Mesenchymal stem cell (in vitro differentiated cells and primary cell): ENCODE data around the gene NUDT9.

Experiments
- DNase-seq: peaks from one replicate; pipeline ENCODE4 v3.0.0-alpha.2; 2013
- H2AFZ ChIP-seq: one replicate; pipeline ENCODE4 v1.6.1; 2013; ENCODE audit warnings: low read depth, mild to moderate bottlenecking, control low read depth, inconsistent platforms, low read length, moderate library complexity
- H2AK5ac ChIP-seq: 2 replicates; pipeline ENCODE4 v1.6.1; 2013; ENCODE audit warnings: low read length, moderate library complexity, mild to moderate bottlenecking, inconsistent platforms; ENCODE audit not compliant: severe bottlenecking
- H2BK120ac ChIP-seq: one replicate; pipeline ENCODE4 v1.6.1; 2013; ENCODE audit warnings: low read depth, mild to moderate bottlenecking, inconsistent platforms, low read length, moderate library complexity
- H2BK12ac ChIP-seq, 2 experiments: one replicate each; pipeline ENCODE4 v1.6.1; 2013; ENCODE audit warnings: inconsistent platforms in 2 of 2, low read length in 2 of 2, mild to moderate bottlenecking in 2 of 2, moderate library complexity in 2 of 2, control low read depth in 1 of 2
- H2BK15ac ChIP-seq: one replicate; pipeline ENCODE4 v1.6.1; 2013; ENCODE audit warnings: mild to moderate bottlenecking, low read depth, inconsistent platforms; ENCODE audit not compliant: poor library complexity, severe bottlenecking
- H2BK5ac ChIP-seq: 2 replicates; pipeline ENCODE4 v1.6.1; 2013; ENCODE audit warnings: low read depth, mild to moderate bottlenecking, low read length, control low read depth, inconsistent platforms; ENCODE audit not compliant: poor library complexity, severe bottlenecking
- H3K14ac ChIP-seq, 2 experiments: one replicate each; pipeline ENCODE4 v1.6.1; 2013; ENCODE audit warnings: inconsistent platforms in 2 of 2, low read length in 2 of 2, control low read depth in 1 of 2, mild to moderate bottlenecking in 1 of 2, moderate library complexity in 1 of 2
- H3K18ac ChIP-seq, 2 experiments: one replicate each; pipeline ENCODE4 v1.6.1; 2013; ENCODE audit warnings: inconsistent platforms in 2 of 2, low read length in 2 of 2, control low read depth in 1 of 2, low read depth in 1 of 2, mild to moderate bottlenecking in 1 of 2
- H3K23ac ChIP-seq, 2 experiments: one replicate each; pipeline ENCODE4 v1.6.1; 2013; ENCODE audit warnings: inconsistent platforms in 2 of 2, low read length in 2 of 2, mild to moderate bottlenecking in 2 of 2, moderate library complexity in 2 of 2, control low read depth in 1 of 2
- H3K27ac ChIP-seq: 2 replicates; pipeline ENCODE4 v1.5.1; 2013; ENCODE audit warnings: mild to moderate bottlenecking, moderate library complexity, low read length, control low read depth, inconsistent platforms; ENCODE audit not compliant: poor library complexity, severe bottlenecking
- H3K27me3 ChIP-seq, 2 experiments: 2 replicates each; pipeline versions ENCODE4 v1.6.1 to v1.7.0; 2013; ENCODE audit warnings: low read length in 2 of 2, mild to moderate bottlenecking in 2 of 2, moderate library complexity in 2 of 2, control low read depth in 1 of 2, inconsistent platforms in 1 of 2; ENCODE audit not compliant: control insufficient read depth in 1 of 2, insufficient read depth in 1 of 2
- H3K36me3 ChIP-seq, 2 experiments: 2 replicates each; pipeline versions ENCODE4 v1.6.1 to v1.7.0; 2013; ENCODE audit warnings: low read length in 2 of 2, control low read depth in 1 of 2, inconsistent platforms in 1 of 2, low read depth in 1 of 2, mild to moderate bottlenecking in 1 of 2; ENCODE audit not compliant: insufficient read depth in 2 of 2, control insufficient read depth in 1 of 2
- H3K4ac ChIP-seq, 2 experiments: one replicate each; pipeline ENCODE4 v1.6.1; 2013; ENCODE audit warnings: inconsistent platforms in 2 of 2, low read length in 2 of 2, mild to moderate bottlenecking in 2 of 2, moderate library complexity in 2 of 2, control low read depth in 1 of 2, low read depth in 1 of 2
- H3K4me1 ChIP-seq: 2 replicates; pipeline ENCODE4 v1.6.1; 2013; ENCODE audit warnings: low read depth, low read length, control low read depth; ENCODE audit not compliant: control insufficient read depth, insufficient read depth
- H3K4me2 ChIP-seq: 2 replicates; pipeline ENCODE4 v1.6.1; 2013; ENCODE audit warnings: low read length, mild to moderate bottlenecking, inconsistent platforms; ENCODE audit not compliant: poor library complexity, severe bottlenecking
- H3K4me3 ChIP-seq, 2 experiments: 2 replicates each; pipeline versions ENCODE4 v1.5.1 to v1.7.0; 2013; ENCODE audit warnings: low read length in 2 of 2, mild to moderate bottlenecking in 2 of 2, control low read depth in 1 of 2, low read depth in 1 of 2; ENCODE audit not compliant: insufficient read depth in 1 of 2
- H3K79me1 ChIP-seq: replicated peaks from 2 replicates; pipeline ENCODE4 v1.6.1; 2013; ENCODE audit warnings: mild to moderate bottlenecking, control low read depth, low read length, inconsistent platforms; ENCODE audit not compliant: poor library complexity, severe bottlenecking
- H3K9ac ChIP-seq: 2 replicates; pipeline ENCODE4 v1.7.0; 2013; ENCODE audit warnings: mild to moderate bottlenecking, low read length, moderate library complexity
- H3K9me3 ChIP-seq: 2 replicates; pipeline ENCODE4 v1.7.0; 2013; ENCODE audit warnings: mild to moderate bottlenecking, low read length; ENCODE audit not compliant: control insufficient read depth
- H4K8ac ChIP-seq: one replicate; pipeline ENCODE4 v1.6.1; 2013; ENCODE audit warnings: inconsistent platforms, mild to moderate bottlenecking, low read length, moderate library complexity
- H4K91ac ChIP-seq: one replicate; pipeline ENCODE4 v1.6.1; 2013; ENCODE audit warnings: mild to moderate bottlenecking, low read length, inconsistent platforms
- WGBS: methylation state at CpG from one replicate; pipeline ENCODE4 v1.1.7; 2013; ENCODE audit warnings: mixed read lengths; 5-methylcytosine and 5-hydroxymethylcytosine counted together

NUDT9 gene

GRCh38 chr4:87498446-87498900 is 76.1 kb downstream of the NUDT9 start:
- Histone ChIP-seq H2AFZ (no peak overlapping the region), H3K27me3 (no peaks in the 10 kb centered on the region), H3K79me1 (no peaks in the 10 kb centered on the region), H3K36me3 (no peaks in the 10 kb centered on the region), H3K4me1 (no peaks in the 10 kb centered on the region), H2BK12ac (no peak overlapping the region), H3K14ac (no peak overlapping the region), H3K27ac (no peak overlapping the region), H2BK5ac (no peak overlapping the region), H2BK120ac (no peak overlapping the region), H2AK5ac (no peak overlapping the region), H3K18ac (no peak overlapping the region), H3K4ac (no peak overlapping the region), H3K23ac (no peak overlapping the region), H3K4me3 (peak overlapping the region in 1 of 2 experiments; percentile 69), H4K8ac (no peak overlapping the region), H3K9me3 (no peaks in the 10 kb centered on the region), H3K9ac (peak overlapping the region; percentile 71), H2BK15ac (no peak overlapping the region), H3K4me2 (no peak overlapping the region), H4K91ac (no peak overlapping the region)
- WGBS = 42% methylated on average over 5 of the region's 5 CpGs
- peak; percentile 45 for DNase-seq

- H2AFZ ChIP-seq = no peak overlapping the region
- no peaks in the 10 kb centered on the region for H3K27me3 ChIP-seq
- no peak overlapping the region for H2AK5ac ChIP-seq
- H3K4ac ChIP-seq = no peak overlapping the region
- H3K27ac ChIP-seq = no peak overlapping the region
- no peak overlapping the region for H4K8ac ChIP-seq
- no peak overlapping the region for H3K18ac ChIP-seq
- H3K23ac ChIP-seq = no peak overlapping the region
- no peaks in the 10 kb centered on the region for H3K79me1 ChIP-seq
- no peak overlapping the region for H4K91ac ChIP-seq
- no peak overlapping the region for H3K4me2 ChIP-seq
- no peak overlapping the region for H2BK120ac ChIP-seq
- H3K4me3 ChIP-seq = no peak overlapping the region
- 89% methylated on average over 7 of the region's 7 CpGs for WGBS
- no peak for DNase-seq
- H3K9ac ChIP-seq = peak overlapping the region; percentile 43
- H2BK12ac ChIP-seq = no peak overlapping the region
- no peaks in the 10 kb centered on the region for H3K36me3 ChIP-seq
- no peaks in the 10 kb centered on the region for H3K9me3 ChIP-seq
- no peak overlapping the region for H3K14ac ChIP-seq
- H3K4me1 ChIP-seq = no peaks in the 10 kb centered on the region
- no peak overlapping the region for H2BK15ac ChIP-seq
- H2BK5ac ChIP-seq = no peak overlapping the region
Observed at GRCh38 chr4:87499403-87500091, 77.2 kb downstream of the NUDT9 start.

- WGBS = 40% methylated on average over 4 of the region's 4 CpGs
Observed at GRCh38 chr4:87500092-87500462, 77.7 kb downstream of the NUDT9 start.

DNA sequence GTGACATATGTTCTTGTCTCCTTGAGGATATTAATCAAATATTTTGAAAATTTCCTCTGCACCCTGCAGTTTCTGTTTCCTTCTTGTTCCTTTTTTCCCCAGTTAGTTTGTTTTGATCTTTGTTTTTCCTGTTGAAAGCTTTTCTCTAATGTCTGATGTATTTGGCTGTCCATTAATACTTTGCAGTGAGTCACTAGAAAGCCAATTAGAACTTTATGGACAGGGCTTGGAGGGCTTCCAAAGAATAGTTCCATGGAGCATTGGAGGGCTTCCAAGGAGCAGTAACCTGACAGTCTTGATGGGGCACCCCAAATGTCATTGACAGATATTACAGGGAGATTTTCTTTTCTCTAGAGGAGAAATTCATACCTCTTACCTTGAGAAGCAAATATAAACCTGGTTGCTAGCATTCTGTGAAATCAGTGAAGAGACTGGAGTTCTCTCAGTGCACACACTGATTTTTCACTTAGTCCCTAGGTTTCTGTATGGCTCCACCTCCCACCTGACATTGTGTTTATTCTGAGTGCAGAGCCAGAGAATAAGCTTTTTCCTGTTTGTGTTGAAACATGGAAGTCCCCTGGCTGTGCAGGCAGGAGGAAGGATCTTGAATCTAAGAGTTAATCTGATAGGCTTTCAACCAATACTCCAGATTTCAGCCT is 80.3 kb downstream of the NUDT9 start:
- no peaks in the 10 kb centered on the region for H3K27me3 ChIP-seq
- H4K8ac ChIP-seq = no peak overlapping the region
- no peaks in the 10 kb centered on the region for H3K9me3 ChIP-seq
- no peaks in the 10 kb centered on the region for H3K4me1 ChIP-seq
- H2BK5ac ChIP-seq = no peak overlapping the region
- H3K27ac ChIP-seq = no peak overlapping the region
- no peak overlapping the region for H2AK5ac ChIP-seq
- H2BK15ac ChIP-seq = no peak overlapping the region
- H3K4me3 ChIP-seq = no peak overlapping the region
- no peak overlapping the region for H3K4ac ChIP-seq
- H2BK120ac ChIP-seq = no peak overlapping the region
- DNase-seq = peak; percentile 48
- no peak overlapping the region for H3K23ac ChIP-seq
- no peak overlapping the region for H3K14ac ChIP-seq
- H2AFZ ChIP-seq = no peak overlapping the region
- no peaks in the 10 kb centered on the region for H3K36me3 ChIP-seq
- H3K79me1 ChIP-seq = no peaks in the 10 kb centered on the region
- no peak overlapping the region for H3K4me2 ChIP-seq
- H3K9ac ChIP-seq = peak overlapping the region; percentile 27
- H4K91ac ChIP-seq = no peak overlapping the region
- no peak overlapping the region for H2BK12ac ChIP-seq
- H3K18ac ChIP-seq = no peak overlapping the region

More at GRCh38 chr4:87500092-87500462, 77.7 kb downstream of the NUDT9 start:
- no peak overlapping the region for H3K4me2 ChIP-seq
- no peak overlapping the region for H3K14ac ChIP-seq
- no peak overlapping the region for H2BK120ac ChIP-seq
- no peak overlapping the region for H2AK5ac ChIP-seq
- no peaks in the 10 kb centered on the region for H3K9me3 ChIP-seq
- H3K4me1 ChIP-seq = no peaks in the 10 kb centered on the region
- H2BK12ac ChIP-seq = no peak overlapping the region
- H3K18ac ChIP-seq = no peak overlapping the region
- H3K9ac ChIP-seq = no peak overlapping the region
- H2BK15ac ChIP-seq = no peak overlapping the region
- H2BK5ac ChIP-seq = no peak overlapping the region
- DNase-seq = no peak
- no peaks in the 10 kb centered on the region for H3K36me3 ChIP-seq
- H2AFZ ChIP-seq = no peak overlapping the region
- H4K91ac ChIP-seq = no peak overlapping the region
- H3K79me1 ChIP-seq = no peaks in the 10 kb centered on the region
- no peaks in the 10 kb centered on the region for H3K27me3 ChIP-seq
- H3K27ac ChIP-seq = no peak overlapping the region
- H3K4me3 ChIP-seq = no peak overlapping the region
- no peak overlapping the region for H4K8ac ChIP-seq
- H3K23ac ChIP-seq = no peak overlapping the region
- no peak overlapping the region for H3K4ac ChIP-seq
